K562 (cell line): ENCODE data around the gene KIRREL1.

ENCODE experiments used
- CTCF ChIP-seq, 3 experiments: IDR thresholded peaks in 2 of 3; conservative IDR thresholded peaks in 1 of 3; 2 replicates each; pipeline ENCODE4 v1.5.1; 2011 to 2012; ENCODE audit warnings: low read length in 3 of 3, mild to moderate bottlenecking in 3 of 3, control low read depth in 2 of 3, improper control_type of control experiment in 1 of 3, inconsistent platforms in 1 of 3, low read depth in 1 of 3, mixed read lengths in 1 of 3, moderate library complexity in 1 of 3; ENCODE audit not compliant: insufficient read depth in 2 of 3
- ETV5 ChIP-seq: sonication (generic); formaldehyde crosslinking; IDR thresholded peaks from 2 replicates; pipeline ENCODE4 v1.4.0; 2020; ENCODE audit warnings: low read depth, mild to moderate bottlenecking, missing genetic modification reagents
- GATA2 ChIP-seq: sonication (generic); formaldehyde crosslinking; IDR thresholded peaks from 2 replicates; pipeline ENCODE4 v1.4.0; 2020; ENCODE audit warnings: mild to moderate bottlenecking, missing genetic modification reagents
- IRF2 ChIP-seq: sonication (generic); formaldehyde crosslinking; IDR thresholded peaks from 2 replicates; pipeline ENCODE4 v1.8.1; 2022; ENCODE audit warnings: mild to moderate bottlenecking, missing genetic modification reagents
- JUNB ChIP-seq: fragments of 450-650 bp; formaldehyde crosslinking; conservative IDR thresholded peaks from 2 replicates; pipeline ENCODE4 v1.4.0; 2020; ENCODE audit warnings: mild to moderate bottlenecking
- LARP7 ChIP-seq: fragments of 450-650 bp; IDR thresholded peaks from 2 replicates; pipeline ENCODE4 v1.6.1; 2016
- MYBL2 ChIP-seq, 2 experiments: fragments of 450-650 bp in 1 of 2; sonication (generic) in 1 of 2; formaldehyde crosslinking in 1 of 2; IDR thresholded peaks; 2 replicates each; pipeline versions ENCODE4 v1.6.1 to v1.8.1; 2017 to 2022; ENCODE audit warnings: borderline replicate concordance in 1 of 2, inconsistent platforms in 1 of 2, low read depth in 1 of 2, mild to moderate bottlenecking in 1 of 2, missing genetic modification reagents in 1 of 2, moderate library complexity in 1 of 2
- POLR2A ChIP-seq: fragments of 450-650 bp; conservative IDR thresholded peaks from 2 replicates; pipeline ENCODE4 v1.6.1; 2016
- POLR2AphosphoS5 ChIP-seq: IDR thresholded peaks from 2 replicates; pipeline ENCODE4 v1.6.1; 2011; ENCODE audit warnings: mild to moderate bottlenecking, low read depth, low read length, moderate library complexity; ENCODE audit not compliant: control insufficient read depth, insufficient read depth
- PRPF4 ChIP-seq: fragments of 200-400 bp; formaldehyde crosslinking; IDR thresholded peaks from one replicate; pipeline ENCODE4 v1.6.1; 2017; ENCODE audit warnings: low read length, low read depth, mild to moderate bottlenecking; ENCODE audit not compliant: insufficient read depth, poor library complexity, severe bottlenecking

DNA sequence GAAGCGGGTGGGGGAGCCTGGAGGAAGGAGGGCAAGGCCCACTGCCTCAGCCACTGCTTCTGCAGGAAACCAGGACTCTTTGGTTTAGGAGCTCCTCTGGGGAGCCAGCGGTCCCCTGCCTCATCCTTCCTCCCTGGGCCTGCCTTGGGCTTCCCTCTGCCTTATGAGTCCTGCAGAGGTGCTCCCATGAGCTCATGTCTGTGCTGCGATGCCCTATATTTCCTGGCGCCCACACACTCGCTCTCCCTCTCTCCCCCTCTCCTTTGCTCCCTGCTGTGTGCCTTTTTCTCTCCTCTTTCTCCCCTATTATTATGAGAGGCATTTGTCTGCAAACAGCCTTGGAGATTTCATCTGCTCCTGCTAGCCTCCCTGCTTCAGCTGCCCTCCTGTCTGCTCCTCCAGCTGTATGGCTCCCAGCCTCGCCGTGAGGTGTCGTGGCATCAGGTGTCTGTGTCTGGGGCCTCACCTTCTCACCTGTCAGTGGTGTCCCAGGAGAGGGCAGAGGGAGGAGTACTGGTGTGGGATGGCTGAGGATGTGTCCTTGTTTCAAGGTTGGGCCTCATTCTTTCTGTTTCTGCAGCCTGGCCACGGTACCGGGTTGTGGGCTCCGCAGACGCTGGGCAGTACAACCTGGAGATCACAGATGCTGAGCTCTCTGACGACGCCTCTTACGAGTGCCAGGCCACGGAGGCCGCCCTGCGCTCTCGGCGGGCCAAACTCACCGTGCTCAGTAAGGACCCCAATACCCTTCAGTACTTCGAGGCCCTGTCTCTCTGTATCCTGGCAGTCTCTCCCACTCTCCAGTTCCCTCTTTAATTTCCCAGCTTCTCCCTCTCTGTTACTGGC, 84.2 kb downstream of the KIRREL1 start:
- TF ChIP-seq POLR2AphosphoS5 (no peak), LARP7 (no peak), GATA2 (CRISPR knock-in tag) (no peak), ETV5 (CRISPR knock-in tag) (no peak), CTCF (IDR thresholded peaks at IDR 0.05 in 2 of 3, conservative IDR thresholded peaks at IDR 0.05 in 1 of 3; ENCODE audit: insufficient read depth in 2 of 3, low read depth in 1 of 3, low read length in 3 of 3) (no peak), IRF2 (CRISPR knock-in tag) (no peak), PRPF4 (no peak), MYBL2 (IDR thresholded peaks at IDR 0.05; ENCODE audit: low read depth) (no peak), MYBL2 (CRISPR knock-in tag; IDR thresholded peaks at IDR 0.05; ENCODE audit: borderline replicate concordance) (no peak), JUNB (CRISPR knock-in tag) (no peak), POLR2A (no peak)
